ENCODE measurements around the gene PIAS1.

The PIAS1 gene

GRCh38 chr15:68031404-68031803, 22.7 kb upstream of the PIAS1 start:
- TF ChIP-seq REST (IDR thresholded peaks at IDR 0.05; ENCODE audit: insufficient read depth in 1 of 2, low read depth in 2 of 2, low read length in 2 of 2), result no peak
- TF ChIP-seq FOXP2 (optimal IDR thresholded peaks at IDR 0.05; ENCODE audit: borderline replicate concordance, extremely low read depth, extremely low read length, insufficient read depth), result no peak
- peak; percentile 50; the same call in 1 of the 2 replicates for TF ChIP-seq POLR2AphosphoS5 (IDR thresholded peaks at IDR 0.05; ENCODE audit: low read depth, low read length)
- TF ChIP-seq SIN3A (IDR thresholded peaks at IDR 0.05; ENCODE audit: borderline replicate concordance, insufficient read depth, low read length), result no peak
- no peak for TF ChIP-seq TAF1 (IDR thresholded peaks at IDR 0.05; ENCODE audit: borderline replicate concordance, insufficient read depth, low read length)

- TF ChIP-seq REST (IDR thresholded peaks at IDR 0.05; ENCODE audit: insufficient read depth in 1 of 2, low read depth in 2 of 2, low read length in 2 of 2), result no peak
- TF ChIP-seq SIN3A (IDR thresholded peaks at IDR 0.05; ENCODE audit: borderline replicate concordance, insufficient read depth, low read length), result no peak
- TF ChIP-seq FOXP2 (optimal IDR thresholded peaks at IDR 0.05; ENCODE audit: borderline replicate concordance, extremely low read depth, extremely low read length, insufficient read depth), result no peak
- no peak for TF ChIP-seq POLR2AphosphoS5 (IDR thresholded peaks at IDR 0.05; ENCODE audit: low read depth, low read length)
Observed at GRCh38 chr15:68032672-68033071, 21.4 kb upstream of the PIAS1 start.

GRCh38 chr15:68034081-68034480, 20.0 kb upstream of the PIAS1 start:
- TF ChIP-seq REST (IDR thresholded peaks at IDR 0.05; ENCODE audit: insufficient read depth in 1 of 2, low read depth in 2 of 2, low read length in 2 of 2) (no peak), FOXP2 (optimal IDR thresholded peaks at IDR 0.05; ENCODE audit: borderline replicate concordance, extremely low read depth, extremely low read length, insufficient read depth) (no peak), POLR2AphosphoS5 (IDR thresholded peaks at IDR 0.05; ENCODE audit: low read depth, low read length) (no peak)

- TF ChIP-seq REST (IDR thresholded peaks at IDR 0.05; ENCODE audit: insufficient read depth in 1 of 2, low read depth in 2 of 2, low read length in 2 of 2) (no peak), TAF1 (IDR thresholded peaks at IDR 0.05; ENCODE audit: borderline replicate concordance, insufficient read depth, low read length) (no peak), POLR2AphosphoS5 (IDR thresholded peaks at IDR 0.05; ENCODE audit: low read depth, low read length) (no peak), SIN3A (IDR thresholded peaks at IDR 0.05; ENCODE audit: borderline replicate concordance, insufficient read depth, low read length) (no peak), FOXP2 (optimal IDR thresholded peaks at IDR 0.05; ENCODE audit: borderline replicate concordance, extremely low read depth, extremely low read length, insufficient read depth) (no peak)
Observed at GRCh38 chr15:68034719-68035293, 19.3 kb upstream of the PIAS1 start.

GRCh38 chr15:68038246-68038645, 15.9 kb upstream of the PIAS1 start:
- TF ChIP-seq TAF1 (IDR thresholded peaks at IDR 0.05; ENCODE audit: borderline replicate concordance, insufficient read depth, low read length), result no peak
- TF ChIP-seq POLR2AphosphoS5 (IDR thresholded peaks at IDR 0.05; ENCODE audit: low read depth, low read length), result no peak
- no peak for TF ChIP-seq SIN3A (IDR thresholded peaks at IDR 0.05; ENCODE audit: borderline replicate concordance, insufficient read depth, low read length)
- TF ChIP-seq FOXP2 (optimal IDR thresholded peaks at IDR 0.05; ENCODE audit: borderline replicate concordance, extremely low read depth, extremely low read length, insufficient read depth), result no peak
- TF ChIP-seq REST (IDR thresholded peaks at IDR 0.05; ENCODE audit: insufficient read depth in 1 of 2, low read depth in 2 of 2, low read length in 2 of 2), result no peak

Data from PFSK-1 (cell line).